Measurements from ENCODE around the gene ELF2.

Gene ELF2

DNA sequence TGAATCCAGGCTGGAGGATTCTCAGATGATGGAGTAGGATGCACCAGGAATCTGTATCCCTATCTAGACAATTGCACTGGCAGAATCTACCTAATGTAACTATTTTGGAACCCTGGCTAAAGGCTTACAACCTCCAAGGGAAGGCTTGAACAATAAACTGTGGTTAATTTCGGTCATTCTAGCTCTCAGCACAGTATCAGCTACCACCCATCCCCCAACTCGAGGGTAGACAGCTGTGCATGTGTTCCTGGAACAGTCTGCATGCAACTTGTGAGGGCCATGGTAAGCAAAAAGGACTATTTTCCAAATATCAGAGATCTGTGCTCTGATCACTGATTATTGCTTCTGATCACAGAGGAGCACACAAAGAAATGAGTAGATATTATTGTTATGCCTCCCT is 34.0 kb downstream of the ELF2 start:
- TF ChIP-seq PPARA (CRISPR knock-in tag; IDR thresholded peaks at IDR 0.05; ENCODE audit: borderline replicate concordance): no peak
- TF ChIP-seq ARNTL (CRISPR knock-in tag; IDR thresholded peaks at IDR 0.05; ENCODE audit: borderline replicate concordance, low read depth): no peak
- TF ChIP-seq ESRRG (CRISPR knock-in tag; IDR thresholded peaks at IDR 0.05): no peak
- no peak for TF ChIP-seq CREB5 (CRISPR knock-in tag; IDR thresholded peaks at IDR 0.05; ENCODE audit: low read depth)
- no peak for TF ChIP-seq ZFP30 (CRISPR knock-in tag; IDR thresholded peaks at IDR 0.05)
- TF ChIP-seq GLIS3 (CRISPR knock-in tag; IDR thresholded peaks at IDR 0.05): no peak
- TF ChIP-seq, protein P1, sequence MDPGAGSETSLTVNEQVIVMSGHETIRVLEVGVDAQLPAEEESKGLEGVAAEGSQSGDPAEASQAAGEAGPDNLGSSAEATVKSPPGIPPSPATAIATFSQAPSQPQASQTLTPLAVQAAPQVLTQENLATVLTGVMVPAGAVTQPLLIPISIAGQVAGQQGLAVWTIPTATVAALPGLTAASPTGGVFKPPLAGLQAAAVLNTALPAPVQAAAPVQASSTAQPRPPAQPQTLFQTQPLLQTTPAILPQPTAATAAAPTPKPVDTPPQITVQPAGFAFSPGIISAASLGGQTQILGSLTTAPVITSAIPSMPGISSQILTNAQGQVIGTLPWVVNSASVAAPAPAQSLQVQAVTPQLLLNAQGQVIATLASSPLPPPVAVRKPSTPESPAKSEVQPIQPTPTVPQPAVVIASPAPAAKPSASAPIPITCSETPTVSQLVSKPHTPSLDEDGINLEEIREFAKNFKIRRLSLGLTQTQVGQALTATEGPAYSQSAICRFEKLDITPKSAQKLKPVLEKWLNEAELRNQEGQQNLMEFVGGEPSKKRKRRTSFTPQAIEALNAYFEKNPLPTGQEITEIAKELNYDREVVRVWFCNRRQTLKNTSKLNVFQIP (CRISPR knock-in tag; IDR thresholded peaks at IDR 0.05; ENCODE audit: borderline replicate concordance, low read depth): no peak
- no peak for TF ChIP-seq ZNF8 (CRISPR knock-in tag; IDR thresholded peaks at IDR 0.05)
- TF ChIP-seq, protein P2, sequence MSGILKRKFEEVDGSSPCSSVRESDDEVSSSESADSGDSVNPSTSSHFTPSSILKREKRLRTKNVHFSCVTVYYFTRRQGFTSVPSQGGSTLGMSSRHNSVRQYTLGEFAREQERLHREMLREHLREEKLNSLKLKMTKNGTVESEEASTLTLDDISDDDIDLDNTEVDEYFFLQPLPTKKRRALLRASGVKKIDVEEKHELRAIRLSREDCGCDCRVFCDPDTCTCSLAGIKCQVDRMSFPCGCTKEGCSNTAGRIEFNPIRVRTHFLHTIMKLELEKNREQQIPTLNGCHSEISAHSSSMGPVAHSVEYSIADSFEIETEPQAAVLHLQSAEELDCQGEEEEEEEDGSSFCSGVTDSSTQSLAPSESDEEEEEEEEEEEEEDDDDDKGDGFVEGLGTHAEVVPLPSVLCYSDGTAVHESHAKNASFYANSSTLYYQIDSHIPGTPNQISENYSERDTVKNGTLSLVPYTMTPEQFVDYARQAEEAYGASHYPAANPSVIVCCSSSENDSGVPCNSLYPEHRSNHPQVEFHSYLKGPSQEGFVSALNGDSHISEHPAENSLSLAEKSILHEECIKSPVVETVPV (CRISPR knock-in tag; IDR thresholded peaks at IDR 0.05): no peak
- TF ChIP-seq CSDC2 (CRISPR knock-in tag; IDR thresholded peaks at IDR 0.05): no peak
- no peak for TF ChIP-seq BACH2 (CRISPR knock-in tag; IDR thresholded peaks at IDR 0.05; ENCODE audit: borderline replicate concordance)
- TF ChIP-seq ZNF70 (CRISPR knock-in tag; IDR thresholded peaks at IDR 0.05): no peak
- no peak for TF ChIP-seq PATZ1 (CRISPR knock-in tag; IDR thresholded peaks at IDR 0.05; ENCODE audit: borderline replicate concordance)
- no peak for TF ChIP-seq ISL1 (CRISPR knock-in tag; IDR thresholded peaks at IDR 0.05)
- no peak for TF ChIP-seq TCF4 (CRISPR knock-in tag; IDR thresholded peaks at IDR 0.05; ENCODE audit: borderline replicate concordance)
- ATAC-seq: no peak

DNA sequence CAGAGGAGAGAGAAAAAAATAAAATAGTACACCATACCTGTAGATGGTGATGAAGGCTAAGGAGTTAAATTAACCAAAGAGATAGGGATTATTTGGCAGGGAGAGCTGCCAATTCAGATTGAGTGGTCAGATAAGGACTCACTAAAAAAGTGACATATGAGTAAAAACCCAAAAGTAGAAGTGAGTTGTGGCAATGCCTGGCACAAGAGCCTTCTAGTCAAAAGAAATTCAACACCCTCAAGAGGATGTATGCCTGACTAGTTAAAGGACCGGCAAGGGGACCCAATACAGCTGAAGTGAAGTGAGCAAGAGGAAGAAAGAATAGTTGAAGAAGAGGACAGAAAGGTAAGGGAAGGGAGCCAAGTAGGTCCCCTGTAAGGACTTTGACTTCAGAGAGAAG is 34.9 kb downstream of the ELF2 start:
- no peak for ATAC-seq
- no peak for TF ChIP-seq ZFP30 (CRISPR knock-in tag; IDR thresholded peaks at IDR 0.05)
- TF ChIP-seq ZNF70 (CRISPR knock-in tag; IDR thresholded peaks at IDR 0.05): no peak
- no peak for TF ChIP-seq TCF4 (CRISPR knock-in tag; IDR thresholded peaks at IDR 0.05; ENCODE audit: borderline replicate concordance)
- no peak for TF ChIP-seq GLIS3 (CRISPR knock-in tag; IDR thresholded peaks at IDR 0.05)
- TF ChIP-seq CREB5 (CRISPR knock-in tag; IDR thresholded peaks at IDR 0.05; ENCODE audit: low read depth): no peak
- no peak for TF ChIP-seq PATZ1 (CRISPR knock-in tag; IDR thresholded peaks at IDR 0.05; ENCODE audit: borderline replicate concordance)
- TF ChIP-seq, protein P1 (CRISPR knock-in tag; IDR thresholded peaks at IDR 0.05; ENCODE audit: borderline replicate concordance, low read depth): no peak

DNA sequence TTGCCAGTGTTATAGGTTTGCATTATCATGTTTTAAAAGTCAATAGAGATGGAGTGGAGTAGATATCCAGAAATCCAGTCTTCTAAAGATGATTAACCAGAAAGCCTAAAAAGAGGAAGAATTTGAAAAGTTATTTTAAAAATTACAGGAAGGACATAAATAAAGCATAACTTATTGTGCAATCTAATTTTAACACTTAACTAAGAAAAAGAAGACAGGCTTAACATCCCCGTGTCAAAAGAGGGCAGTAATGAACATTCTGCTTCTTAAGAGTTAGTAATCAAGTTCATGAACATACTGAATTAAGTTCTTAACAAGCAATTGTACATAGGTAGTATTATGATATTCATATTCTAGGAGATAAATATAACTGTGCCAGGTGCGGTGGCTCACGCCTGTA is 39.3 kb downstream of the ELF2 start:
- no peak for ATAC-seq
- no peak for TF ChIP-seq SNAI2 (CRISPR knock-in tag; IDR thresholded peaks at IDR 0.05)
- TF ChIP-seq CSDC2 (CRISPR knock-in tag; IDR thresholded peaks at IDR 0.05): no peak
- TF ChIP-seq, protein P1 (CRISPR knock-in tag; IDR thresholded peaks at IDR 0.05; ENCODE audit: borderline replicate concordance, low read depth): no peak
- no peak for TF ChIP-seq ESRRG (CRISPR knock-in tag; IDR thresholded peaks at IDR 0.05)
- TF ChIP-seq GLIS3 (CRISPR knock-in tag; IDR thresholded peaks at IDR 0.05): no peak
- no peak for TF ChIP-seq PPARA (CRISPR knock-in tag; IDR thresholded peaks at IDR 0.05; ENCODE audit: borderline replicate concordance)
- TF ChIP-seq ZNF70 (CRISPR knock-in tag; IDR thresholded peaks at IDR 0.05): no peak
- no peak for TF ChIP-seq ZC3H10 (CRISPR knock-in tag; IDR thresholded peaks at IDR 0.05)
- TF ChIP-seq ZFP30 (CRISPR knock-in tag; IDR thresholded peaks at IDR 0.05): no peak
- no peak for TF ChIP-seq TOX (CRISPR knock-in tag; IDR thresholded peaks at IDR 0.05; ENCODE audit: borderline replicate concordance)
- TF ChIP-seq RARB (CRISPR knock-in tag; IDR thresholded peaks at IDR 0.05): no peak
- TF ChIP-seq TSHZ2 (CRISPR knock-in tag; IDR thresholded peaks at IDR 0.05): no peak
- no peak for TF ChIP-seq OSR1 (CRISPR knock-in tag; IDR thresholded peaks at IDR 0.05)
